ENCODE measurements around the gene LRRIQ1. TPM values are rescaled to one million over a fixed set of nuclear protein-coding genes. Genes with fewer than 3 reads are reported as not detected.

The LRRIQ1 gene
- total RNA-seq, 1 experiment from 2014 or later: 5.2 TPM

- CTCF ChIA-PET: no interaction called here
- H3K9me3 ChIP-seq (ENCODE audit: insufficient read depth, low read depth): no peaks in the 10 kb centered on the region
- DNase-seq: no peak
- H3K4me2 ChIP-seq: no peak overlapping the region
- no peak overlapping the region for H3K27ac ChIP-seq
- no peaks in the 10 kb centered on the region for H3F3A ChIP-seq (ENCODE audit: insufficient read depth, low read depth)
- no peaks in the 10 kb centered on the region for H3K36me3 ChIP-seq (ENCODE audit: low read depth)
- POLR2A ChIA-PET (ENCODE audit: unreplicated experiment): no interaction called here
- intact Hi-C loops (cut with micrococcal nuclease; ENCODE audit: unreplicated experiment): no loop called here
- H3K9me2 ChIP-seq (ENCODE audit: insufficient read depth): no peaks in the 10 kb centered on the region; the same call in 1 of the 2 replicates
- H2AFZ ChIP-seq: peak overlapping the region; percentile 33; the same call in 1 of the 2 replicates
- no peak for TF ChIP-seq EZH2 (IDR thresholded peaks at IDR 0.05; ENCODE audit: low read depth)
- TF ChIP-seq, protein P1, sequence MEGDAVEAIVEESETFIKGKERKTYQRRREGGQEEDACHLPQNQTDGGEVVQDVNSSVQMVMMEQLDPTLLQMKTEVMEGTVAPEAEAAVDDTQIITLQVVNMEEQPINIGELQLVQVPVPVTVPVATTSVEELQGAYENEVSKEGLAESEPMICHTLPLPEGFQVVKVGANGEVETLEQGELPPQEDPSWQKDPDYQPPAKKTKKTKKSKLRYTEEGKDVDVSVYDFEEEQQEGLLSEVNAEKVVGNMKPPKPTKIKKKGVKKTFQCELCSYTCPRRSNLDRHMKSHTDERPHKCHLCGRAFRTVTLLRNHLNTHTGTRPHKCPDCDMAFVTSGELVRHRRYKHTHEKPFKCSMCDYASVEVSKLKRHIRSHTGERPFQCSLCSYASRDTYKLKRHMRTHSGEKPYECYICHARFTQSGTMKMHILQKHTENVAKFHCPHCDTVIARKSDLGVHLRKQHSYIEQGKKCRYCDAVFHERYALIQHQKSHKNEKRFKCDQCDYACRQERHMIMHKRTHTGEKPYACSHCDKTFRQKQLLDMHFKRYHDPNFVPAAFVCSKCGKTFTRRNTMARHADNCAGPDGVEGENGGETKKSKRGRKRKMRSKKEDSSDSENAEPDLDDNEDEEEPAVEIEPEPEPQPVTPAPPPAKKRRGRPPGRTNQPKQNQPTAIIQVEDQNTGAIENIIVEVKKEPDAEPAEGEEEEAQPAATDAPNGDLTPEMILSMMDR (conservative IDR thresholded peaks at IDR 0.05): no peak
- H4K20me1 ChIP-seq (ENCODE audit: insufficient read depth): no peaks in the 10 kb centered on the region
- H3K4me3 ChIP-seq: no peak overlapping the region
- H3K79me2 ChIP-seq (ENCODE audit: low read depth): no peaks in the 10 kb centered on the region
- BruUV-seq (replicated peaks): no TSS peak
- H3K4me1 ChIP-seq (replicated peaks; ENCODE audit: insufficient read depth): no peaks in the 10 kb centered on the region
- no peaks in the 10 kb centered on the region for H3K27me3 ChIP-seq (ENCODE audit: insufficient read depth, low read depth)
Measured at GRCh38 chr12:85085066-85085465, 48.9 kb downstream of the LRRIQ1 start.

DNA sequence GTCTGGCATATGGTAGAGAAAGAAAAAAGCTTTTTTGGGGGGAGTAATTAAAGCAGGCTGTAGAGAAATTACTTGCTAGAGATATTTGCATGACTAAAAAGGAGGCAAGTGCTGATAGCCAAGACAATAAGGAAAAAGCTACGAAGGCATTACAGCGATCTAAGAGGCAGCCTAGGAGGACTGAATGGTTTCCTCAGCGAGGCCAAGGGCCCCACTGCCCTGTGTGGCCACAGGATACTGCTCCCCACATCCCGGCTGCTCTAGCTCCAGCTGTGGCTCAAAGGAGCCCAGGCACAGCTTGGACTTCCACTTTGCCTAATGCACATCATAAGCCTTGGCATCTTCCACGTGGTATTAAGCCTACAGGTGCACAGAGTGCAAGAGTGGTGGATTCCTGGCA lies 53.6 kb downstream of the LRRIQ1 start:
- Histone ChIP-seq H3F3A (ENCODE audit: insufficient read depth, low read depth) (no peaks in the 10 kb centered on the region), H3K9me2 (ENCODE audit: insufficient read depth) (no peaks in the 10 kb centered on the region), H3K27me3 (ENCODE audit: insufficient read depth, low read depth) (no peaks in the 10 kb centered on the region), H3K4me1 (replicated peaks; ENCODE audit: insufficient read depth) (no peaks in the 10 kb centered on the region), H3K27ac (no peak overlapping the region), H3K79me2 (ENCODE audit: low read depth) (no peaks in the 10 kb centered on the region), H2AFZ (no peak overlapping the region), H3K36me3 (ENCODE audit: low read depth) (no peaks in the 10 kb centered on the region), H3K9me3 (ENCODE audit: insufficient read depth, low read depth) (no peaks in the 10 kb centered on the region), H3K4me2 (no peak overlapping the region), H3K4me3 (no peak overlapping the region), H4K20me1 (ENCODE audit: insufficient read depth) (no peaks in the 10 kb centered on the region)
- no peak for DNase-seq
- ChIA-PET POLR2A (ENCODE audit: unreplicated experiment) (no interaction called here), CTCF (no interaction called here)
- BruUV-seq (replicated peaks): no TSS peak
- intact Hi-C loops (cut with micrococcal nuclease; ENCODE audit: unreplicated experiment): no loop called here
- TF ChIP-seq, protein P1 (conservative IDR thresholded peaks at IDR 0.05): no peak
- TF ChIP-seq EZH2 (IDR thresholded peaks at IDR 0.05; ENCODE audit: low read depth): no peak

GRCh38 chr12:85092814-85093370 lies 56.7 kb downstream of the LRRIQ1 start:
- H3K79me2 ChIP-seq (ENCODE audit: low read depth): no peaks in the 10 kb centered on the region
- no peaks in the 10 kb centered on the region for H3F3A ChIP-seq (ENCODE audit: insufficient read depth, low read depth)
- H3K4me1 ChIP-seq (replicated peaks; ENCODE audit: insufficient read depth): no peaks in the 10 kb centered on the region
- H3K9me3 ChIP-seq (ENCODE audit: insufficient read depth, low read depth): no peaks in the 10 kb centered on the region
- ChIA-PET POLR2A (ENCODE audit: unreplicated experiment) (no interaction called here), CTCF (no interaction called here)
- H3K4me3 ChIP-seq: no peak overlapping the region
- DNase-seq: no peak
- no peak overlapping the region for H3K27ac ChIP-seq
- no peak overlapping the region for H3K4me2 ChIP-seq
- intact Hi-C loops (cut with micrococcal nuclease; ENCODE audit: unreplicated experiment): no loop called here
- no peaks in the 10 kb centered on the region for H4K20me1 ChIP-seq (ENCODE audit: insufficient read depth)
- TF ChIP-seq, protein P1 (conservative IDR thresholded peaks at IDR 0.05): no peak
- no peaks in the 10 kb centered on the region; the same call in 1 of the 2 replicates for H3K9me2 ChIP-seq (ENCODE audit: insufficient read depth)
- no peak overlapping the region for H2AFZ ChIP-seq
- H3K27me3 ChIP-seq (ENCODE audit: insufficient read depth, low read depth): no peaks in the 10 kb centered on the region
- H3K36me3 ChIP-seq (ENCODE audit: low read depth): no peaks in the 10 kb centered on the region
- no TSS peak for BruUV-seq (replicated peaks)

Measured in PC-9 (cell line).